Measurements from ENCODE around the gene UPK1A.
"Not testable (repeated sequence)": the region's sequence is repeated elsewhere in the genome, so short reads cannot be mapped to it uniquely, and the experiment has no call there.

The UPK1A gene

GRCh38 chr19:35718345-35719041, 52.2 kb downstream of the UPK1A start:
- DNase-seq: peak; percentile 11 to 24

- DNase-seq: no peak
Observed at GRCh38 chr19:35719402-35720162, 53.3 kb downstream of the UPK1A start.

GRCh38 chr19:35720163-35720524, 53.8 kb downstream of the UPK1A start:
- DNase-seq: no peak

GRCh38 chr19:35720648-35721047, 54.3 kb downstream of the UPK1A start:
- DNase-seq: no peak

- no peak for DNase-seq
Observed at GRCh38 chr19:35721374-35721773, 55.1 kb downstream of the UPK1A start.

- DNase-seq: no peak
Observed at GRCh38 chr19:35722461-35722860, 56.1 kb downstream of the UPK1A start.

- no peak for DNase-seq
Observed at GRCh38 chr19:35722897-35723296, 56.6 kb downstream of the UPK1A start.

- no peak for DNase-seq
Observed at GRCh38 chr19:35723671-35724070, 57.4 kb downstream of the UPK1A start.

- not testable (repeated sequence) for DNase-seq
Observed at GRCh38 chr19:35724132-35724531, 57.8 kb downstream of the UPK1A start.

- no peak for DNase-seq
Observed at GRCh38 chr19:35724560-35724959, 58.2 kb downstream of the UPK1A start.

GRCh38 chr19:35725216-35725861, 59.0 kb downstream of the UPK1A start:
- no peak for DNase-seq

- DNase-seq: no peak
Observed at GRCh38 chr19:35727053-35727955, 61.0 kb downstream of the UPK1A start.
